ENCODE results near the gene ZBTB40. TPM values are rescaled to one million over a fixed set of nuclear protein-coding genes. Genes with fewer than 3 reads are reported as not detected.

The ZBTB40 gene
- total RNA-seq, 4 donors from 2014 or later, result 12.2 to 19.6 (median 15.4) TPM

- TF ChIP-seq CTCF (IDR thresholded peaks at IDR 0.05; ENCODE audit: low read depth), result no peak
These were observed 102.4 kb downstream of the ZBTB40 start for GRCh38 chr1:22553991-22554522.

GRCh38 chr1:22555371-22555656 is 103.7 kb downstream of the ZBTB40 start:
- TF ChIP-seq CTCF (IDR thresholded peaks at IDR 0.05; ENCODE audit: low read depth), result no peak

- TF ChIP-seq CTCF (IDR thresholded peaks at IDR 0.05; ENCODE audit: low read depth), result no peak
These were observed 104.9 kb downstream of the ZBTB40 start for GRCh38 chr1:22556391-22557104.

GRCh38 chr1:22557341-22557950 is 105.8 kb downstream of the ZBTB40 start:
- TF ChIP-seq CTCF (IDR thresholded peaks at IDR 0.05; ENCODE audit: low read depth), result no peak

GRCh38 chr1:22562584-22563583 is 111.2 kb downstream of the ZBTB40 start, which contains the start of gene EPHA8:
TSS of gene EPHA8 (plus strand) at chr1:22563489. CDS start at chr1:22563636, 147 bp downstream.
- TF ChIP-seq CTCF (IDR thresholded peaks at IDR 0.05; ENCODE audit: low read depth), result no peak

GRCh38 chr1:22563671-22564602 is 112.3 kb downstream of the ZBTB40 start:
- TF ChIP-seq CTCF (IDR thresholded peaks at IDR 0.05; ENCODE audit: low read depth), result no peak

Data from subcutaneous adipose tissue (tissue), 4 donors.